Activated T-cell treated with anti-CD3 and anti-CD28 coated beads, Interleukin-2, amount 50 U/mL, for 24 hours (primary cell): ENCODE measurements around the gene RAD18.

Experiments used
- DNase-seq: peaks from one replicate; pipeline ENCODE4 v3.0.0-alpha.2; 2020
- H3K27ac Mint-ChIP-seq: 2 replicates; pipeline ENCODE4 v1.8.0; 2020; ENCODE audit warnings: mild to moderate bottlenecking, mixed read lengths
- H3K27me3 Mint-ChIP-seq: 2 replicates; pipeline ENCODE4 v1.8.0; 2020; ENCODE audit warnings: mixed read lengths
- H3K36me3 Mint-ChIP-seq: 2 replicates; pipeline ENCODE4 v1.8.0; 2020; ENCODE audit warnings: low read depth, mixed read lengths
- H3K4me1 Mint-ChIP-seq: 2 replicates; pipeline ENCODE4 v1.8.0; 2020; ENCODE audit warnings: low read depth, mixed read lengths
- H3K4me3 Mint-ChIP-seq: 2 replicates; pipeline ENCODE4 v1.8.0; 2020; ENCODE audit warnings: mild to moderate bottlenecking, moderate library complexity, mixed read lengths
- H3K9me3 Mint-ChIP-seq: 2 replicates; pipeline ENCODE4 v1.8.0; 2020; ENCODE audit warnings: mixed read lengths

The RAD18 gene, protein sequence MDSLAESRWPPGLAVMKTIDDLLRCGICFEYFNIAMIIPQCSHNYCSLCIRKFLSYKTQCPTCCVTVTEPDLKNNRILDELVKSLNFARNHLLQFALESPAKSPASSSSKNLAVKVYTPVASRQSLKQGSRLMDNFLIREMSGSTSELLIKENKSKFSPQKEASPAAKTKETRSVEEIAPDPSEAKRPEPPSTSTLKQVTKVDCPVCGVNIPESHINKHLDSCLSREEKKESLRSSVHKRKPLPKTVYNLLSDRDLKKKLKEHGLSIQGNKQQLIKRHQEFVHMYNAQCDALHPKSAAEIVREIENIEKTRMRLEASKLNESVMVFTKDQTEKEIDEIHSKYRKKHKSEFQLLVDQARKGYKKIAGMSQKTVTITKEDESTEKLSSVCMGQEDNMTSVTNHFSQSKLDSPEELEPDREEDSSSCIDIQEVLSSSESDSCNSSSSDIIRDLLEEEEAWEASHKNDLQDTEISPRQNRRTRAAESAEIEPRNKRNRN

GRCh38 chr3:8963137-8963853, at the start of gene RAD18:
TSS of gene RAD18 (minus strand) at chr3:8963472. CDS start at chr3:8963385, 87 bp downstream.
- peaks cover 38% of the 10 kb centered on the region for H3K4me1 Mint-ChIP-seq

GRCh38 chr3:9012521-9012920, 49.2 kb upstream of the RAD18 start:
- DNase-seq: no peak
- Mint-ChIP-seq H3K9me3 (no peaks in the 10 kb centered on the region), H3K4me3 (no peak overlapping the region), H3K27me3 (no peaks in the 10 kb centered on the region), H3K27ac (no peak overlapping the region), H3K4me1 (peaks cover 13% of the 10 kb centered on the region), H3K36me3 (no peaks in the 10 kb centered on the region)

More at GRCh38 chr3:8963137-8963853, at the start of gene RAD18:
- Mint-ChIP-seq H3K36me3 (peaks cover 50% of the 10 kb centered on the region), H3K27me3 (peaks cover under 1% of the 10 kb centered on the region), H3K4me3 (peak within 1 kb of the TSS; percentile 97), H3K27ac (peak within 1 kb of the TSS; percentile 98), H3K9me3 (no peaks in the 10 kb centered on the region)
- peak; percentile 95 for DNase-seq

DNA sequence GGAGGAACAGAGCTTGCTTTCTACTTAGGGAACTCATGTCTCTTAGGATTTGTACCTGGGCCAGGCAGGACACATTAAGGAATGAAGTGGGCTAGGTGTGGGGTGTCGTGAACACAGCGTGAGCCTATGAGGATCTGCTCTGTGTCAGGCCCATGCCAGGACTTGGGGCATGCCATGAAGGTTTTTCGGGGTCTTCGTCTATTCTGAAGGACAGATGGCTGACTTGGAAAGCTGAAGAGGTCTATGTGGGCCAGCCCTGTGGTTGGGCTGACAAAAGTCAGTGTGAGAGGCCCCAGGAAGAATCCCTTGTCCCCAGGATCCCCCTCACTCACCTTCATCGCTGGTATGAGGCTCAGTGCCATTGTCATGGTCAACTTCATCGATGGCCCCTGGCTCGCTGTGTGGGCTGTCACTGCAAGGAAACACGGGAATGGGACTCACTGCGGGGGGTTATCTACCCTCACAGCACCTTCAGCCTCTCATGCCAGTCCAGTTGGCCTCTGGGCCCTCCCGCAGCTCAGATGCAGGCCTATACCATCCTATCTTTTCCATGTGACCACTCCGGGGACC, 46.8 kb upstream of the RAD18 start:
- H3K27ac Mint-ChIP-seq: no peak overlapping the region
- no peaks in the 10 kb centered on the region for H3K27me3 Mint-ChIP-seq
- H3K4me3 Mint-ChIP-seq: no peak overlapping the region
- H3K36me3 Mint-ChIP-seq: no peaks in the 10 kb centered on the region
- peaks cover 13% of the 10 kb centered on the region for H3K4me1 Mint-ChIP-seq
- no peak for DNase-seq
- no peaks in the 10 kb centered on the region for H3K9me3 Mint-ChIP-seq

- H3K9me3 Mint-ChIP-seq: no peaks in the 10 kb centered on the region
- no peaks in the 10 kb centered on the region for H3K27me3 Mint-ChIP-seq
- H3K4me1 Mint-ChIP-seq: peaks cover 13% of the 10 kb centered on the region
- no peaks in the 10 kb centered on the region for H3K36me3 Mint-ChIP-seq
- H3K4me3 Mint-ChIP-seq: no peak overlapping the region
- no peak overlapping the region for H3K27ac Mint-ChIP-seq
- DNase-seq: no peak
Observed at GRCh38 chr3:9008550-9009255, 45.4 kb upstream of the RAD18 start.

DNA sequence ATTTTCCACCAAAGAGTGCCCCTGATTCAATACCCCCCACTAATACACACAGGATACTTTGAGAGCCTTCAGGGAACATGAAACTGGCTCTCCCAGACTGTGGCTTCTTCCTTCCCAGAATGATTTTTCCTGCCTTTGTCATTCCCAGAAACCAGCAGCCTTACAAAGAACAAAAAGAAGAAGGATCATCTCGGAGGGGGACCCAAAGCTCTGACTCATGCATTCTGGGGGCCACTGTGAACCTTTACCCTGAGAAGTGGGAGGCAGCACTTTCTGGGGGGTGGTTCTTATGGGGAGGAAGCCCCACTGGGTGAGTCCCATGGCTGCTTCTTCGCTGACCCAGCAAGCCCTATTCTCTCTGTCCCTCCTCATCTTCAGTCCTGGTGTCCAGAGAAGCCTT, 44.7 kb upstream of the RAD18 start:
- no peaks in the 10 kb centered on the region for H3K27me3 Mint-ChIP-seq
- H3K9me3 Mint-ChIP-seq: no peaks in the 10 kb centered on the region
- no peak overlapping the region for H3K27ac Mint-ChIP-seq
- H3K36me3 Mint-ChIP-seq: no peaks in the 10 kb centered on the region
- DNase-seq: no peak
- peaks cover 13% of the 10 kb centered on the region for H3K4me1 Mint-ChIP-seq
- no peak overlapping the region for H3K4me3 Mint-ChIP-seq

GRCh38 chr3:9007213-9007612, 43.9 kb upstream of the RAD18 start:
- no peaks in the 10 kb centered on the region for H3K9me3 Mint-ChIP-seq
- no peak overlapping the region for H3K4me3 Mint-ChIP-seq
- H3K27me3 Mint-ChIP-seq: no peaks in the 10 kb centered on the region
- H3K27ac Mint-ChIP-seq: no peak overlapping the region
- no peaks in the 10 kb centered on the region for H3K36me3 Mint-ChIP-seq
- no peak for DNase-seq
- H3K4me1 Mint-ChIP-seq: peaks cover 6% of the 10 kb centered on the region

DNA sequence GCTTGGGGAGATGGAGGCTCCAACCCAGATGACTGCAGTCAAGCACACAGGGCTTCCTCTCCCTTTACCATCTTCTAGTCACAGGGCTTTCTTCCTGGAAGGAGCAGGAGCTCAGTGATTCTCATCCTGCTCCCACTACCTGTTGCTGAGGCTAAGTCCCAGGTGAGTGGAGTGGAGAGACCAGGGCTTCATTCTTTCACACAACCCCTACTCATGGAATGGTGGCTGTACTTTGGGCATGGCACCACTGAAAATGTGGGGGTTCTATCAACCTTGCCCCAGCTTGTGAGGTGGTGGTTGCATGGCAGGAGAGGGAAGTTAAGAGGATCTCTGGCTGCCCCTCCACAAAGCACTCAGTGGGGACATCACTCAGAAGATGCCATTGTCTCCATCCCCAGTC, 36.8 kb upstream of the RAD18 start:
- Mint-ChIP-seq H3K27me3 (peaks cover 2% of the 10 kb centered on the region), H3K4me1 (no peaks in the 10 kb centered on the region), H3K4me3 (no peak overlapping the region), H3K36me3 (no peaks in the 10 kb centered on the region), H3K9me3 (no peaks in the 10 kb centered on the region), H3K27ac (no peak overlapping the region)
- no peak for DNase-seq

- Mint-ChIP-seq H3K4me3 (no peak overlapping the region), H3K27me3 (peaks cover 2% of the 10 kb centered on the region), H3K27ac (no peak overlapping the region), H3K36me3 (no peaks in the 10 kb centered on the region), H3K4me1 (no peaks in the 10 kb centered on the region), H3K9me3 (no peaks in the 10 kb centered on the region)
- DNase-seq: no peak
Observed at GRCh38 chr3:8997151-8997550, 33.9 kb upstream of the RAD18 start.

DNA sequence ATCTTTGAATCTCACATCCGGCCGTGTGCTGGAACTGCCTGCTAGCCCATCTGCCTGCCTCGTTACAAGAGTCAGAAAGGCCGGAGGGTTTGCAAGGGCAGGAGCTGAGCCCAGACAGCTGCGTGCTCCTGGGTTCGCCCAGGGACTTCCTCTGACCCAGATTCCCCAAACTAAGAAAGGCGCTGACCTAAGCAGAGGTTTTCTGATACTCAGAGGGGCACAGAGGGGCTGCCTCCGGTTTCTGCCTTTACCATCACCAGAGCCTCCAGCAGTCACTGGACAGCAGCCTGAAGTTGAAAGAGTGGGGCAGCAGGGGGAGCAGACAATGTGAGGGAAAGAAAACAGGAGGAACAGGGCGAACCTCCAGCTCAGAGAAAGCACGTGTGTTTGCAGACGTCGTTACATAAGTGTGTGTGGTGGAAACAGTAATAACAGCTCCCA, 33.4 kb upstream of the RAD18 start:
- H3K9me3 Mint-ChIP-seq: no peaks in the 10 kb centered on the region
- no peaks in the 10 kb centered on the region for H3K36me3 Mint-ChIP-seq
- no peak for DNase-seq
- no peak overlapping the region for H3K27ac Mint-ChIP-seq
- H3K4me3 Mint-ChIP-seq: no peak overlapping the region
- H3K27me3 Mint-ChIP-seq: peaks cover 2% of the 10 kb centered on the region
- no peaks in the 10 kb centered on the region for H3K4me1 Mint-ChIP-seq

- Mint-ChIP-seq H3K36me3 (no peaks in the 10 kb centered on the region), H3K27ac (no peak overlapping the region), H3K4me1 (no peaks in the 10 kb centered on the region), H3K9me3 (no peaks in the 10 kb centered on the region), H3K27me3 (peaks cover 2% of the 10 kb centered on the region), H3K4me3 (no peak overlapping the region)
- no peak for DNase-seq
Observed at GRCh38 chr3:8996216-8996615, 32.9 kb upstream of the RAD18 start.

DNA sequence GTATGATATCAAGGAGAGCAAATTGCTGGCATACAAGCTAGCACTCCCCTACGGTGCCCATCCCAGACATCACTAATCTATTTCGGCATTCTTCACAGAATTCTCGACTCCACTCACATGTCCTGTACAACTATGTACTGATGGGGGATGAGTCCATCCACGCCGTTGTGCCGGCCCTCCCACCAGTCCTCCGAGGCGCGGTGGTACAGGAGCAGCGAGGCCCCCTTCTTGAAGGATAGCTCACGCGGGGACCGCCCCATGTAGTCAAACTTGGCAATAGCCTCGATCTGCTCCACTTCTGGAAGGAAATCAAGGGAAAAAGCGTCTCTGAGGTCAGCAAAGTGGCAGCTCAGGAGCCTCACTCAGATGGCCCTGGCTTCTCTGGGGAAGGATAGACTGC, 31.0 kb upstream of the RAD18 start:
- Mint-ChIP-seq H3K9me3 (no peaks in the 10 kb centered on the region), H3K27ac (no peak overlapping the region), H3K27me3 (no peaks in the 10 kb centered on the region), H3K4me1 (no peaks in the 10 kb centered on the region), H3K4me3 (no peak overlapping the region), H3K36me3 (no peaks in the 10 kb centered on the region)
- DNase-seq: no peak

GRCh38 chr3:8993331-8993730, 30.1 kb upstream of the RAD18 start:
- Mint-ChIP-seq H3K4me1 (no peaks in the 10 kb centered on the region), H3K9me3 (no peaks in the 10 kb centered on the region), H3K27me3 (no peaks in the 10 kb centered on the region), H3K36me3 (no peaks in the 10 kb centered on the region), H3K27ac (no peak overlapping the region), H3K4me3 (no peak overlapping the region)
- DNase-seq: no peak

DNA sequence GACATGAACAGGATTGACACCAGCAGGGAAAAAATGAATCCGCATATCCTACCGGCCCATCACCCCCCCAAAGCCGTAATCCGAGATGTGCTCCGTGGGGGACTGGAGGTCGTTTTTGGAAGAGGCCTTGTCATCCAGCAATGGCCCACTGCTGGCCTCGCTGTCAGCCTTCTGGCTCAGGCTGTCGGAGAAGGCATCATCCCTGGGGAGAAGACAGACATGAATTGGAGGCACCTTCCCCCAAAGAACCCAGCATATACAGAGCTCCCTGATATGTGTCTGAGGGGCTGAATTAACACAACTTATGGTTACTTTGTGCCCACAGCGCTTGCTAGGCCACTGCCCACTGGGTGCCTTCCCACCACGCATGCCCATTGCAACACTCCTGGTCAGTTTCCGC, 29.6 kb upstream of the RAD18 start:
- no peak overlapping the region for H3K27ac Mint-ChIP-seq
- no peaks in the 10 kb centered on the region for H3K27me3 Mint-ChIP-seq
- no peak for DNase-seq
- H3K4me3 Mint-ChIP-seq: no peak overlapping the region
- no peaks in the 10 kb centered on the region for H3K4me1 Mint-ChIP-seq
- no peaks in the 10 kb centered on the region for H3K36me3 Mint-ChIP-seq
- H3K9me3 Mint-ChIP-seq: no peaks in the 10 kb centered on the region

- DNase-seq: no peak
- Mint-ChIP-seq H3K36me3 (no peaks in the 10 kb centered on the region), H3K27me3 (no peaks in the 10 kb centered on the region), H3K4me1 (no peaks in the 10 kb centered on the region), H3K4me3 (no peak overlapping the region), H3K27ac (no peak overlapping the region), H3K9me3 (no peaks in the 10 kb centered on the region)
Observed at GRCh38 chr3:8992199-8992598, 28.9 kb upstream of the RAD18 start.
